H1 (cell line): ENCODE measurements around the gene SLC6A18.
"Not testable (repeated sequence)": the region's sequence is repeated elsewhere in the genome, so short reads cannot be mapped to it uniquely, and the experiment has no call there.

Source experiments
- CBX5 ChIP-seq: fragments of 300-800, 300-1000 bp; sonication (generic); IDR thresholded peaks from 2 replicates; pipeline ENCODE4 v1.7.1; 2016; ENCODE audit warnings: antibody characterized with exemption, low read length, low read depth
- CTCF ChIP-seq, 3 experiments: IDR thresholded peaks; 1 replicate in 2 of 3; 2 replicates in 1 of 3; pipeline versions ENCODE4 v1.5.1 to v1.6.1; 2011; ENCODE audit warnings: low read length in 3 of 3, mild to moderate bottlenecking in 3 of 3, inconsistent platforms in 2 of 3, low read depth in 1 of 3, moderate library complexity in 1 of 3; ENCODE audit not compliant: insufficient read depth in 1 of 3; ENCODE audit errors: control extremely low read depth in 1 of 3
- EZH2 ChIP-seq: fragments of 200-600 bp; sonication (generic); IDR thresholded peaks from 2 replicates; pipeline ENCODE4 v1.7.1; 2012; ENCODE audit warnings: low read depth, mild to moderate bottlenecking, moderate library complexity, low read length, inconsistent platforms; ENCODE audit not compliant: severe bottlenecking
- HDAC2 ChIP-seq, 2 experiments: fragments of 300-600 bp in 1 of 2; sonication (generic) in 1 of 2; IDR thresholded peaks; 2 replicates each; pipeline ENCODE4 v1.6.1; 2011 to 2012; ENCODE audit warnings: low read depth in 2 of 2, low read length in 2 of 2, mild to moderate bottlenecking in 2 of 2, moderate library complexity in 2 of 2, borderline replicate concordance in 1 of 2, inconsistent platforms in 1 of 2
- MAFK ChIP-seq: IDR thresholded peaks from 2 replicates; pipeline ENCODE4 v1.6.1; 2012; ENCODE audit warnings: low read depth, mild to moderate bottlenecking, improper control_type of control experiment, low read length
- POLR2A ChIP-seq, 2 experiments: IDR thresholded peaks; 1 replicate in 1 of 2; 2 replicates in 1 of 2; pipeline ENCODE4 v1.6.1; 2011; ENCODE audit warnings: low read depth in 2 of 2, low read length in 2 of 2, mild to moderate bottlenecking in 2 of 2; ENCODE audit errors: control extremely low read depth in 1 of 2
- TEAD4 ChIP-seq: IDR thresholded peaks from 2 replicates; pipeline ENCODE4 v1.6.1; 2012; ENCODE audit warnings: low read depth, low read length, inconsistent platforms, mixed read lengths
- YY1 ChIP-seq: IDR thresholded peaks from 2 replicates; pipeline ENCODE4 v1.6.1; 2011; ENCODE audit warnings: low read depth, mild to moderate bottlenecking, low read length
- TF ChIP-seq, protein P1 (sequence below): IDR thresholded peaks from 2 replicates; pipeline ENCODE4 v1.6.1; 2012; ENCODE audit warnings: inconsistent platforms
- TF ChIP-seq, protein P2 (sequence below): fragments of 300-600 bp; sonication (generic); IDR thresholded peaks from 2 replicates; pipeline ENCODE4 v1.7.1; 2012; ENCODE audit warnings: low read length, moderate library complexity, mild to moderate bottlenecking, inconsistent platforms; ENCODE audit not compliant: insufficient replicate concordance

DNA sequence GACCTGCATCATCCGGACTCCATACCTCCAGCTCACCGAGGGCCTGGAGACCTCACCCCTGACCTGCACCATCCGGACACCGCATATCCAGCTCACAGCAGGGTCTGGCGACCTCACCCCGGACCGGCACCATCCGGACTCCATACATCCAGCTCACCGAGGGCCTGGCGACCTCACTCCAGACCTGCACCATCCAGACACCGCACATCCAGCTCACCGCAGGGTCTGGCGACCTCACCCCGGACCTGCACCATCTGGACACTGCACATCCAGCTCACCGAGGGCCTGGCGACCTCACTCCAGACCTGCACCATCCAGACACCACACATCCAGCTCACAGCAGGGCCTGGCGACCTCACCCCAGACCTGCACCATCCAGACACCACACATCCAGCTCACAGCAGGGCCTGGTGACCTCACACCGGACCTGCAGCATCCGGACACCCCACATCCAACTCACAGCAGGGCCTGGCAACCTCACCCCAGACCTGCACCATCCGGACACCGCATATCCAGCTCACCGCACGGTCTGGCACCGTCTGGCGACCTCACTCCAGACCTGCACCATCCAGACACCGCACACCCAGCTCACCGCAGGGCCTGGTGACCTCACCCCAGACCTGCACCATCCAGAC is 59.3 kb downstream of the SLC6A18 start:
- not testable (repeated sequence) for TF ChIP-seq YY1; HDAC2 (IDR thresholded peaks at IDR 0.05; ENCODE audit: borderline replicate concordance in 1 of 2, low read depth in 2 of 2, low read length in 2 of 2); MAFK; CBX5; POLR2A (IDR thresholded peaks at IDR 0.05; ENCODE audit: control extremely low read depth in 1 of 2, low read depth in 2 of 2, low read length in 2 of 2); CTCF (IDR thresholded peaks at IDR 0.05; ENCODE audit: control extremely low read depth in 1 of 3, insufficient read depth in 1 of 3, low read depth in 1 of 3, low read length in 3 of 3); TEAD4; EZH2
- TF ChIP-seq, protein P1, sequence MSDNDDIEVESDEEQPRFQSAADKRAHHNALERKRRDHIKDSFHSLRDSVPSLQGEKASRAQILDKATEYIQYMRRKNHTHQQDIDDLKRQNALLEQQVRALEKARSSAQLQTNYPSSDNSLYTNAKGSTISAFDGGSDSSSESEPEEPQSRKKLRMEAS: not testable (repeated sequence)
- TF ChIP-seq, protein P2, sequence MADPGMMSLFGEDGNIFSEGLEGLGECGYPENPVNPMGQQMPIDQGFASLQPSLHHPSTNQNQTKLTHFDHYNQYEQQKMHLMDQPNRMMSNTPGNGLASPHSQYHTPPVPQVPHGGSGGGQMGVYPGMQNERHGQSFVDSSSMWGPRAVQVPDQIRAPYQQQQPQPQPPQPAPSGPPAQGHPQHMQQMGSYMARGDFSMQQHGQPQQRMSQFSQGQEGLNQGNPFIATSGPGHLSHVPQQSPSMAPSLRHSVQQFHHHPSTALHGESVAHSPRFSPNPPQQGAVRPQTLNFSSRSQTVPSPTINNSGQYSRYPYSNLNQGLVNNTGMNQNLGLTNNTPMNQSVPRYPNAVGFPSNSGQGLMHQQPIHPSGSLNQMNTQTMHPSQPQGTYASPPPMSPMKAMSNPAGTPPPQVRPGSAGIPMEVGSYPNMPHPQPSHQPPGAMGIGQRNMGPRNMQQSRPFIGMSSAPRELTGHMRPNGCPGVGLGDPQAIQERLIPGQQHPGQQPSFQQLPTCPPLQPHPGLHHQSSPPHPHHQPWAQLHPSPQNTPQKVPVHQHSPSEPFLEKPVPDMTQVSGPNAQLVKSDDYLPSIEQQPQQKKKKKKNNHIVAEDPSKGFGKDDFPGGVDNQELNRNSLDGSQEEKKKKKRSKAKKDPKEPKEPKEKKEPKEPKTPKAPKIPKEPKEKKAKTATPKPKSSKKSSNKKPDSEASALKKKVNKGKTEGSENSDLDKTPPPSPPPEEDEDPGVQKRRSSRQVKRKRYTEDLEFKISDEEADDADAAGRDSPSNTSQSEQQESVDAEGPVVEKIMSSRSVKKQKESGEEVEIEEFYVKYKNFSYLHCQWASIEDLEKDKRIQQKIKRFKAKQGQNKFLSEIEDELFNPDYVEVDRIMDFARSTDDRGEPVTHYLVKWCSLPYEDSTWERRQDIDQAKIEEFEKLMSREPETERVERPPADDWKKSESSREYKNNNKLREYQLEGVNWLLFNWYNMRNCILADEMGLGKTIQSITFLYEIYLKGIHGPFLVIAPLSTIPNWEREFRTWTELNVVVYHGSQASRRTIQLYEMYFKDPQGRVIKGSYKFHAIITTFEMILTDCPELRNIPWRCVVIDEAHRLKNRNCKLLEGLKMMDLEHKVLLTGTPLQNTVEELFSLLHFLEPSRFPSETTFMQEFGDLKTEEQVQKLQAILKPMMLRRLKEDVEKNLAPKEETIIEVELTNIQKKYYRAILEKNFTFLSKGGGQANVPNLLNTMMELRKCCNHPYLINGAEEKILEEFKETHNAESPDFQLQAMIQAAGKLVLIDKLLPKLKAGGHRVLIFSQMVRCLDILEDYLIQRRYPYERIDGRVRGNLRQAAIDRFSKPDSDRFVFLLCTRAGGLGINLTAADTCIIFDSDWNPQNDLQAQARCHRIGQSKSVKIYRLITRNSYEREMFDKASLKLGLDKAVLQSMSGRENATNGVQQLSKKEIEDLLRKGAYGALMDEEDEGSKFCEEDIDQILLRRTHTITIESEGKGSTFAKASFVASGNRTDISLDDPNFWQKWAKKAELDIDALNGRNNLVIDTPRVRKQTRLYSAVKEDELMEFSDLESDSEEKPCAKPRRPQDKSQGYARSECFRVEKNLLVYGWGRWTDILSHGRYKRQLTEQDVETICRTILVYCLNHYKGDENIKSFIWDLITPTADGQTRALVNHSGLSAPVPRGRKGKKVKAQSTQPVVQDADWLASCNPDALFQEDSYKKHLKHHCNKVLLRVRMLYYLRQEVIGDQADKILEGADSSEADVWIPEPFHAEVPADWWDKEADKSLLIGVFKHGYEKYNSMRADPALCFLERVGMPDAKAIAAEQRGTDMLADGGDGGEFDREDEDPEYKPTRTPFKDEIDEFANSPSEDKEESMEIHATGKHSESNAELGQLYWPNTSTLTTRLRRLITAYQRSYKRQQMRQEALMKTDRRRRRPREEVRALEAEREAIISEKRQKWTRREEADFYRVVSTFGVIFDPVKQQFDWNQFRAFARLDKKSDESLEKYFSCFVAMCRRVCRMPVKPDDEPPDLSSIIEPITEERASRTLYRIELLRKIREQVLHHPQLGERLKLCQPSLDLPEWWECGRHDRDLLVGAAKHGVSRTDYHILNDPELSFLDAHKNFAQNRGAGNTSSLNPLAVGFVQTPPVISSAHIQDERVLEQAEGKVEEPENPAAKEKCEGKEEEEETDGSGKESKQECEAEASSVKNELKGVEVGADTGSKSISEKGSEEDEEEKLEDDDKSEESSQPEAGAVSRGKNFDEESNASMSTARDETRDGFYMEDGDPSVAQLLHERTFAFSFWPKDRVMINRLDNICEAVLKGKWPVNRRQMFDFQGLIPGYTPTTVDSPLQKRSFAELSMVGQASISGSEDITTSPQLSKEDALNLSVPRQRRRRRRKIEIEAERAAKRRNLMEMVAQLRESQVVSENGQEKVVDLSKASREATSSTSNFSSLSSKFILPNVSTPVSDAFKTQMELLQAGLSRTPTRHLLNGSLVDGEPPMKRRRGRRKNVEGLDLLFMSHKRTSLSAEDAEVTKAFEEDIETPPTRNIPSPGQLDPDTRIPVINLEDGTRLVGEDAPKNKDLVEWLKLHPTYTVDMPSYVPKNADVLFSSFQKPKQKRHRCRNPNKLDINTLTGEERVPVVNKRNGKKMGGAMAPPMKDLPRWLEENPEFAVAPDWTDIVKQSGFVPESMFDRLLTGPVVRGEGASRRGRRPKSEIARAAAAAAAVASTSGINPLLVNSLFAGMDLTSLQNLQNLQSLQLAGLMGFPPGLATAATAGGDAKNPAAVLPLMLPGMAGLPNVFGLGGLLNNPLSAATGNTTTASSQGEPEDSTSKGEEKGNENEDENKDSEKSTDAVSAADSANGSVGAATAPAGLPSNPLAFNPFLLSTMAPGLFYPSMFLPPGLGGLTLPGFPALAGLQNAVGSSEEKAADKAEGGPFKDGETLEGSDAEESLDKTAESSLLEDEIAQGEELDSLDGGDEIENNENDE: not testable (repeated sequence)
